H9 (cell line): ENCODE data around the gene UPK3A. TPM values are rescaled to one million over a fixed set of nuclear protein-coding genes. Genes with fewer than 3 reads are reported as not detected.
A peak's percentile ranks its signal among the peaks of the same experiment; 100 is the strongest.

ENCODE experiments used
- DNase-seq: peaks from one replicate; pipeline ENCODE4 v3.0.0-alpha.2; 2017
- H2AFZ ChIP-seq: one replicate; pipeline ENCODE4 v1.6.1; 2013; ENCODE audit warnings: mild to moderate bottlenecking, low read length, control low read depth, moderate library complexity
- H2AK5ac ChIP-seq: 2 replicates; pipeline ENCODE4 v1.6.1; 2013; ENCODE audit warnings: low read length, control low read depth, mixed read lengths; ENCODE audit not compliant: insufficient read length
- H2BK120ac ChIP-seq: one replicate; pipeline ENCODE4 v1.6.1; 2013; ENCODE audit warnings: low read depth, mild to moderate bottlenecking, low read length, control low read depth, inconsistent platforms; ENCODE audit not compliant: poor library complexity, severe bottlenecking
- H2BK12ac ChIP-seq: 2 replicates; pipeline ENCODE4 v1.6.1; 2013; ENCODE audit warnings: low read length, control low read depth, mixed read lengths, low read depth; ENCODE audit not compliant: insufficient read length
- H2BK15ac ChIP-seq: 2 replicates; pipeline ENCODE4 v1.6.1; 2013; ENCODE audit warnings: low read depth, low read length, control low read depth
- H2BK20ac ChIP-seq: one replicate; pipeline ENCODE4 v1.6.1; 2013; ENCODE audit warnings: low read depth, mild to moderate bottlenecking, low read length, control low read depth, inconsistent platforms; ENCODE audit not compliant: poor library complexity, severe bottlenecking
- H2BK5ac ChIP-seq: 2 replicates; pipeline ENCODE4 v1.6.1; 2013; ENCODE audit warnings: low read length, control low read depth, mixed read lengths; ENCODE audit not compliant: insufficient read length
- H3K14ac ChIP-seq: 2 replicates; pipeline ENCODE4 v1.6.1; 2013; ENCODE audit warnings: low read length, control low read depth; ENCODE audit not compliant: insufficient read depth
- H3K18ac ChIP-seq: 2 replicates; pipeline ENCODE4 v1.6.1; 2013; ENCODE audit warnings: low read depth, mild to moderate bottlenecking, mixed read lengths, low read length, control low read depth; ENCODE audit not compliant: insufficient read length
- H3K23ac ChIP-seq: 2 replicates; pipeline ENCODE4 v1.6.1; 2013; ENCODE audit warnings: low read length, control low read depth, mixed read lengths, low read depth; ENCODE audit not compliant: insufficient read length
- H3K23me2 ChIP-seq: 2 replicates; pipeline ENCODE4 v1.6.1; 2013; ENCODE audit warnings: low read depth, mild to moderate bottlenecking, mixed read lengths, low read length, control low read depth; ENCODE audit not compliant: insufficient read length, poor library complexity, severe bottlenecking
- H3K27ac ChIP-seq: 2 replicates; pipeline ENCODE4 v1.5.1; 2013; ENCODE audit warnings: low read length, control low read depth, mixed read lengths, low read depth; ENCODE audit not compliant: insufficient read length
- H3K27me3 ChIP-seq: 2 replicates; pipeline ENCODE4 v1.6.1; 2013; ENCODE audit warnings: low read length, control low read depth, inconsistent platforms; ENCODE audit not compliant: insufficient read depth
- H3K4ac ChIP-seq: 2 replicates; pipeline ENCODE4 v1.6.1; 2013; ENCODE audit warnings: low read depth, mild to moderate bottlenecking, control low read depth, inconsistent platforms, low read length, moderate library complexity
- H3K4me1 ChIP-seq: 2 replicates; pipeline ENCODE4 v1.6.1; 2013; ENCODE audit warnings: low read length, control low read depth, inconsistent platforms; ENCODE audit not compliant: insufficient read depth
- H3K4me2 ChIP-seq: 2 replicates; pipeline ENCODE4 v1.6.1; 2013; ENCODE audit warnings: low read length, control low read depth, mixed read lengths; ENCODE audit not compliant: insufficient read length, insufficient read depth
- H3K56ac ChIP-seq: 2 replicates; pipeline ENCODE4 v1.6.1; 2013; ENCODE audit warnings: low read depth, mild to moderate bottlenecking, mixed read lengths, low read length, control low read depth; ENCODE audit not compliant: insufficient read length
- H3K79me1 ChIP-seq: 2 replicates; pipeline ENCODE4 v1.6.1; 2013; ENCODE audit warnings: low read depth, mild to moderate bottlenecking, moderate library complexity, low read length, control low read depth, inconsistent platforms; ENCODE audit not compliant: insufficient read depth, poor library complexity, severe bottlenecking
- H3K79me2 ChIP-seq: 2 replicates; pipeline ENCODE4 v1.6.1; 2013; ENCODE audit warnings: low read length, control low read depth, inconsistent platforms; ENCODE audit not compliant: insufficient read depth
- H3K9ac ChIP-seq: 2 replicates; pipeline ENCODE4 v1.6.1; 2013; ENCODE audit warnings: low read length, control low read depth, mixed read lengths; ENCODE audit not compliant: insufficient read length; ENCODE audit errors: extremely low read depth
- H3K9me3 ChIP-seq: one replicate; pipeline ENCODE4 v1.6.1; 2013; ENCODE audit warnings: low read depth, low read length, inconsistent platforms; ENCODE audit not compliant: control insufficient read depth
- H3T11ph ChIP-seq: one replicate; pipeline ENCODE4 v1.6.1; 2013; ENCODE audit warnings: mild to moderate bottlenecking, low read length, control low read depth, inconsistent platforms
- H4K20me1 ChIP-seq: one replicate; pipeline ENCODE4 v1.6.1; 2013; ENCODE audit not compliant: control insufficient read depth, insufficient read length, insufficient read depth
- H4K5ac ChIP-seq: 2 replicates; pipeline ENCODE4 v1.6.1; 2013; ENCODE audit warnings: low read depth, mild to moderate bottlenecking, mixed read lengths, low read length, control low read depth; ENCODE audit not compliant: insufficient read length
- H4K8ac ChIP-seq: replicated peaks from 2 replicates; pipeline ENCODE4 v1.6.1; 2013; ENCODE audit warnings: low read length, control low read depth, mixed read lengths, low read depth; ENCODE audit not compliant: insufficient read length
- H4K91ac ChIP-seq: 2 replicates; pipeline ENCODE4 v1.6.1; 2013; ENCODE audit warnings: low read depth, mild to moderate bottlenecking, moderate library complexity, mixed read lengths, low read length, control low read depth; ENCODE audit not compliant: insufficient read length
- H3K27ac Mint-ChIP-seq, 3 experiments: 2 replicates in 2 of 3; 3 replicates in 1 of 3; pipeline ENCODE4 v1.8.0; 2020 to 2021; ENCODE audit warnings: mixed read lengths in 3 of 3, mild to moderate bottlenecking in 1 of 3, moderate library complexity in 1 of 3
- H3K27me3 Mint-ChIP-seq: 2 replicates; pipeline ENCODE4 v1.8.0; 2021; ENCODE audit warnings: low read depth, mild to moderate bottlenecking, moderate library complexity, mixed read lengths
- H3K36me3 Mint-ChIP-seq, 3 experiments: 2 replicates in 2 of 3; 3 replicates in 1 of 3; pipeline ENCODE4 v1.8.0; 2020 to 2021; ENCODE audit warnings: low read depth in 3 of 3, mixed read lengths in 3 of 3; ENCODE audit not compliant: insufficient read depth in 1 of 3
- H3K4me1 Mint-ChIP-seq, 2 experiments: 2 replicates each; pipeline ENCODE4 v1.8.0; 2020; ENCODE audit warnings: mixed read lengths in 2 of 2
- H3K4me3 Mint-ChIP-seq, 2 experiments: 2 replicates in 1 of 2; 3 replicates in 1 of 2; pipeline ENCODE4 v1.8.0; 2020 to 2021; ENCODE audit warnings: mild to moderate bottlenecking in 2 of 2, mixed read lengths in 2 of 2, moderate library complexity in 1 of 2
- H3K9me3 Mint-ChIP-seq, 2 experiments: 2 replicates in 1 of 2; 3 replicates in 1 of 2; pipeline ENCODE4 v1.8.0; 2020; ENCODE audit warnings: mild to moderate bottlenecking in 2 of 2, mixed read lengths in 2 of 2, moderate library complexity in 1 of 2
- CTCF ChIP-seq: fragments of 200-600 bp; sonication (generic); conservative IDR thresholded peaks from 3 replicates; pipeline ENCODE4 v1.8.0; 2021; ENCODE audit warnings: antibody characterized with exemption, mild to moderate bottlenecking
- WGBS: extraction: QIAGEN DNeasy Blood & Tissue Kit; methylation state at CpG from one replicate; pipeline ENCODE4 v1.1.7; 2013; ENCODE audit warnings: missing lambda C conversion rate, low lambda C conversion rate, mixed read lengths; ENCODE audit not compliant: insufficient read length; ENCODE audit errors: extremely low coverage; 5-methylcytosine and 5-hydroxymethylcytosine counted together
- total RNA-seq: library from RNA; stranded (reverse); gene quantifications from 2 replicates; pipeline ENCODE4 v1.2.1, GENCODE V29; 2021

UPK3A gene
- total RNA-seq, 1 experiment from 2014 or later: not detected

- H3K4me2 ChIP-seq: peak overlapping the region; percentile 58
- no peak overlapping the region for H3K14ac ChIP-seq
- H2AK5ac ChIP-seq: no peak overlapping the region
- H2BK12ac ChIP-seq: no peak overlapping the region
- WGBS: no CpG with 5 or more reads among the region's 8 CpGs
- no peak overlapping the region for H3K9ac ChIP-seq
- peaks cover 16% of the 10 kb centered on the region for H3K27me3 Mint-ChIP-seq
- H2BK20ac ChIP-seq: no peak overlapping the region
- H2BK15ac ChIP-seq: no peak overlapping the region
- no peak overlapping the region for H4K8ac ChIP-seq
- H3K4me1 Mint-ChIP-seq: peaks cover 26 to 37% of the 10 kb centered on the region in 2 experiments
- H3K4me3 Mint-ChIP-seq: peak overlapping the region; percentile 79 to 95
- H4K20me1 ChIP-seq: no peaks in the 10 kb centered on the region
- H3K36me3 Mint-ChIP-seq: peaks cover 10 to 13% (median 10%) of the 10 kb centered on the region in 3 experiments; a peak in 5 of 7 replicates
- no peak overlapping the region for H3K4ac ChIP-seq
- no peaks in the 10 kb centered on the region for H3K79me1 ChIP-seq
- H3K23ac ChIP-seq: no peak overlapping the region
- TF ChIP-seq CTCF: no peak
- H3K23me2 ChIP-seq: peaks cover 11% of the 10 kb centered on the region
- no peak overlapping the region for H3K18ac ChIP-seq
- no peak overlapping the region for H4K5ac ChIP-seq
- no peak overlapping the region for H2BK5ac ChIP-seq
- no peak overlapping the region for H4K91ac ChIP-seq
- no peak overlapping the region for H2AFZ ChIP-seq
- no peaks in the 10 kb centered on the region for H3K9me3 ChIP-seq
- no peaks in the 10 kb centered on the region for H3K4me1 ChIP-seq
- no peak for DNase-seq
- no peak overlapping the region for H3T11ph ChIP-seq
- H3K9me3 Mint-ChIP-seq: no peaks in the 10 kb centered on the region; a peak in 1 of 5 replicates
- no peaks in the 10 kb centered on the region for H3K27me3 ChIP-seq
- no peak overlapping the region for H3K27ac ChIP-seq
- H3K27ac Mint-ChIP-seq: no peak overlapping the region; a peak in 1 of 7 replicates
- H3K56ac ChIP-seq: no peak overlapping the region
- no peaks in the 10 kb centered on the region; the same call in 1 of the 2 replicates for H3K79me2 ChIP-seq
- no peak overlapping the region for H2BK120ac ChIP-seq
These were observed 45.1 kb upstream of the UPK3A start for GRCh38 chr22:45239681-45240051.
